Fibroblast of gingiva (primary cell): ENCODE results near the gene FIS1.
"Not testable (repeated sequence)": the region's sequence is repeated elsewhere in the genome, so short reads cannot be mapped to it uniquely, and the experiment has no call there.

ENCODE experiments used
- DNase-seq: peaks from one replicate; pipeline ENCODE4 v3.0.0-alpha.2; 2011; ENCODE audit warnings: low read depth

FIS1 gene

GRCh38 chr7:101255796-101256195 lies 10.9 kb upstream of the FIS1 start:
- no peak for DNase-seq

- DNase-seq: not testable (repeated sequence)
These were observed 8.3 kb upstream of the FIS1 start for GRCh38 chr7:101253199-101253598.

GRCh38 chr7:101251871-101252659 lies 7.2 kb upstream of the FIS1 start:
- DNase-seq: peak; percentile 98

GRCh38 chr7:101250324-101250723 lies 5.4 kb upstream of the FIS1 start:
- DNase-seq: no peak

GRCh38 chr7:101248276-101248675 lies 3.4 kb upstream of the FIS1 start:
- no peak for DNase-seq

- no peak for DNase-seq
These were observed 327 bp upstream of the FIS1 start for GRCh38 chr7:101245147-101245668.

GRCh38 chr7:101243646-101244374 lies 1.1 kb downstream of the FIS1 start:
- peak; percentile 38 for DNase-seq

- no peak for DNase-seq
These were observed 3.2 kb downstream of the FIS1 start for GRCh38 chr7:101241443-101242349.

- DNase-seq: no peak
These were observed 3.9 kb downstream of the FIS1 start for GRCh38 chr7:101241015-101241363.

- DNase-seq: no peak
These were observed 4.5 kb downstream of the FIS1 start for GRCh38 chr7:101240226-101241014.

GRCh38 chr7:101239951-101240220 lies 5.0 kb downstream of the FIS1 start:
- DNase-seq: no peak

- DNase-seq: no peak
These were observed 5.5 kb downstream of the FIS1 start for GRCh38 chr7:101239191-101239950.

- no peak for DNase-seq
These were observed 6.4 kb downstream of the FIS1 start for GRCh38 chr7:101238226-101239182.

- DNase-seq: no peak
These were observed 7.4 kb downstream of the FIS1 start, which contains the start of gene CLDN15 for GRCh38 chr7:101237206-101238067. Gene CLDN15 (minus strand): TSS chr7:101237802. CDS start chr7:101237581, 221 bp downstream.

- no peak for DNase-seq
These were observed 8.5 kb downstream of the FIS1 start for GRCh38 chr7:101236292-101236835.

- no peak for DNase-seq
These were observed 9.4 kb downstream of the FIS1 start for GRCh38 chr7:101235522-101235921.

- DNase-seq: no peak
These were observed 9.8 kb downstream of the FIS1 start for GRCh38 chr7:101235050-101235449.

- DNase-seq: no peak
These were observed 10.2 kb downstream of the FIS1 start for GRCh38 chr7:101234636-101235035.
